Neural crest cell (in vitro differentiated cells): Measurements from ENCODE around the gene TP63. TPM values are rescaled to one million over a fixed set of nuclear protein-coding genes. Genes with fewer than 3 reads are reported as not detected.
"Not testable (repeated sequence)": the region's sequence is repeated elsewhere in the genome, so short reads cannot be mapped to it uniquely, and the experiment has no call there.

Source experiments
- DNase-seq: peaks from one replicate; pipeline ENCODE4 v3.0.0; 2021; ENCODE audit warnings: low read depth, mixed read lengths, low spot score
- H3K27ac Mint-ChIP-seq: one replicate; pipeline ENCODE4 v1.8.0; 2021; ENCODE audit warnings: mild to moderate bottlenecking, mixed read lengths; ENCODE audit not compliant: unreplicated experiment
- H3K27me3 Mint-ChIP-seq: 2 replicates; pipeline ENCODE4 v1.8.0; 2021; ENCODE audit warnings: low read depth, mild to moderate bottlenecking, mixed read lengths
- H3K36me3 Mint-ChIP-seq: 2 replicates; pipeline ENCODE4 v1.8.0; 2021; ENCODE audit warnings: low read depth, mild to moderate bottlenecking, mixed read lengths
- H3K4me1 Mint-ChIP-seq: 2 replicates; pipeline ENCODE4 v1.8.0; 2021; ENCODE audit warnings: mixed read lengths
- H3K4me3 Mint-ChIP-seq: one replicate; pipeline ENCODE4 v1.8.0; 2021; ENCODE audit warnings: mild to moderate bottlenecking, mixed read lengths
- H3K9me3 Mint-ChIP-seq: 2 replicates; pipeline ENCODE4 v1.8.0; 2021; ENCODE audit warnings: mixed read lengths
- total RNA-seq: library from RNA; stranded (reverse); gene quantifications from 2 replicates; pipeline ENCODE4 v1.2.1, GENCODE V29; 2021
- TF ChIP-seq, protein P1 (sequence below): fragments of 200-600 bp; sonication (generic); conservative IDR thresholded peaks from 2 replicates; pipeline ENCODE4 v1.5.0; 2021; ENCODE audit warnings: antibody characterized with exemption, mild to moderate bottlenecking

Gene TP63
- total RNA-seq, 1 donor from 2014 or later: 0.21 TPM

- Mint-ChIP-seq H3K9me3 (no peaks in the 10 kb centered on the region), H3K36me3 (no peaks in the 10 kb centered on the region), H3K4me3 (no peak overlapping the region), H3K4me1 (no peaks in the 10 kb centered on the region), H3K27me3 (no peaks in the 10 kb centered on the region), H3K27ac (no peak overlapping the region)
- TF ChIP-seq, protein P1, sequence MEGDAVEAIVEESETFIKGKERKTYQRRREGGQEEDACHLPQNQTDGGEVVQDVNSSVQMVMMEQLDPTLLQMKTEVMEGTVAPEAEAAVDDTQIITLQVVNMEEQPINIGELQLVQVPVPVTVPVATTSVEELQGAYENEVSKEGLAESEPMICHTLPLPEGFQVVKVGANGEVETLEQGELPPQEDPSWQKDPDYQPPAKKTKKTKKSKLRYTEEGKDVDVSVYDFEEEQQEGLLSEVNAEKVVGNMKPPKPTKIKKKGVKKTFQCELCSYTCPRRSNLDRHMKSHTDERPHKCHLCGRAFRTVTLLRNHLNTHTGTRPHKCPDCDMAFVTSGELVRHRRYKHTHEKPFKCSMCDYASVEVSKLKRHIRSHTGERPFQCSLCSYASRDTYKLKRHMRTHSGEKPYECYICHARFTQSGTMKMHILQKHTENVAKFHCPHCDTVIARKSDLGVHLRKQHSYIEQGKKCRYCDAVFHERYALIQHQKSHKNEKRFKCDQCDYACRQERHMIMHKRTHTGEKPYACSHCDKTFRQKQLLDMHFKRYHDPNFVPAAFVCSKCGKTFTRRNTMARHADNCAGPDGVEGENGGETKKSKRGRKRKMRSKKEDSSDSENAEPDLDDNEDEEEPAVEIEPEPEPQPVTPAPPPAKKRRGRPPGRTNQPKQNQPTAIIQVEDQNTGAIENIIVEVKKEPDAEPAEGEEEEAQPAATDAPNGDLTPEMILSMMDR: no peak
- DNase-seq: no peak
These were observed 42.6 kb upstream of the TP63 start for GRCh38 chr3:189588475-189589178.

- Mint-ChIP-seq H3K4me3 (no peak overlapping the region), H3K36me3 (no peaks in the 10 kb centered on the region), H3K27me3 (no peaks in the 10 kb centered on the region), H3K4me1 (no peaks in the 10 kb centered on the region), H3K27ac (no peak overlapping the region), H3K9me3 (no peaks in the 10 kb centered on the region)
- TF ChIP-seq, protein P1: no peak
- no peak for DNase-seq
These were observed 42.0 kb upstream of the TP63 start for GRCh38 chr3:189589179-189589569.

GRCh38 chr3:189590223-189590622 is 41.0 kb upstream of the TP63 start:
- Mint-ChIP-seq H3K4me3 (no peak overlapping the region), H3K27me3 (no peaks in the 10 kb centered on the region), H3K27ac (no peak overlapping the region), H3K9me3 (no peaks in the 10 kb centered on the region), H3K36me3 (no peaks in the 10 kb centered on the region), H3K4me1 (no peaks in the 10 kb centered on the region)
- TF ChIP-seq, protein P1: no peak
- DNase-seq: no peak

GRCh38 chr3:189593581-189593980 is 37.6 kb upstream of the TP63 start:
- TF ChIP-seq, protein P1: no peak

GRCh38 chr3:189596078-189596979 is 34.9 kb upstream of the TP63 start:
- not testable (repeated sequence) for H3K27ac Mint-ChIP-seq, H3K4me1 Mint-ChIP-seq, H3K27me3 Mint-ChIP-seq, H3K4me3 Mint-ChIP-seq, H3K36me3 Mint-ChIP-seq, H3K9me3 Mint-ChIP-seq, DNase-seq

More at GRCh38 chr3:189593581-189593980, 37.6 kb upstream of the TP63 start:
- no peaks in the 10 kb centered on the region for H3K4me1 Mint-ChIP-seq
- H3K9me3 Mint-ChIP-seq: peaks cover 3% of the 10 kb centered on the region
- H3K27ac Mint-ChIP-seq: no peak overlapping the region
- peaks cover 3% of the 10 kb centered on the region for H3K36me3 Mint-ChIP-seq
- H3K27me3 Mint-ChIP-seq: no peaks in the 10 kb centered on the region
- no peak overlapping the region for H3K4me3 Mint-ChIP-seq
- no peak for DNase-seq

DNA sequence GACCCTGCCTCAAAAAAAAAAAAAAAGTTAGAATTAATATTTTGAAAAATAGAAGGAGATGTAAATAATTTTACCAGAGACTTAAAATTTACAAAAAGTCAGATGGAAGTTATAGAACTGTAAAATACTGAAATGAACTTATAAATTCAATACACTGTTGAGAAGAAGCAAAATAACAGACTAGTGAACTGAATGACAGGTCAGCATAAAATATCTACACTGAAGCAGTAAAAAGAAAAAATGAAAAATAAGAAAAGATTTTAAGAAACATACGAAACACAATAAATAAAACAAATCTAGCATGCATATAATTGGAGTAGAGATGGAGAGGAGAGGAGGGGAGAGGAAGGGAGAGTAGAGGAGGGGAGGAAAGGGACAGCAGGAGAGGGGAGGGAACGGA is 33.3 kb upstream of the TP63 start:
- Mint-ChIP-seq H3K9me3 (peaks cover 3% of the 10 kb centered on the region), H3K27me3 (no peaks in the 10 kb centered on the region), H3K4me1 (no peaks in the 10 kb centered on the region), H3K36me3 (peaks cover 3% of the 10 kb centered on the region), H3K27ac (no peak overlapping the region), H3K4me3 (no peak overlapping the region)
- TF ChIP-seq, protein P1: no peak
- DNase-seq: no peak
